Pancreas (tissue), 10 donors: ENCODE measurements around the gene DSG4. TPM values are rescaled to one million over a fixed set of nuclear protein-coding genes. Genes with fewer than 3 reads are reported as not detected.

Experiments used
- ATAC-seq, 4 donors: fragments of 200-7000 bp; cut with Tn5 transposase; one replicate each; pipeline versions ENCODE4 v1.8.0 to v1.9.1; 2020; ENCODE audit warnings: mild to moderate bottlenecking in 4 of 4, moderate library complexity in 4 of 4
- DNase-seq, 6 donors: peaks; one replicate each; pipeline ENCODE4 v3.0.0-alpha.2; 2020
- FAIRE-seq: peaks from 2 replicates; lab custom pipeline; 2012; peaks lifted over from hg19 to GRCh38; lab: Jason Lieb, UNC
- H3K27ac ChIP-seq, 4 donors: fragments of 200-600 bp; sonication (generic); 1 replicate in 3 of 4; 2 replicates in 1 of 4; pipeline versions ENCODE4 v1.5.0 to v1.8.0; 2020
- H3K27me3 ChIP-seq, 4 donors: fragments of 200-600 bp; one replicate each; pipeline ENCODE4 v1.8.0; 2021
- H3K36me3 ChIP-seq, 3 donors: fragments of 200-600 bp; sonication (generic) in 1 of 3; one replicate each; pipeline versions ENCODE4 v1.5.0 to v1.8.0; 2020 to 2021
- H3K4me1 ChIP-seq, 3 donors: fragments of 200-600 bp; one replicate each; pipeline ENCODE4 v1.8.0; 2021
- H3K4me3 ChIP-seq, 4 donors: fragments of 200-600 bp; sonication (generic) in 2 of 4; one replicate each; pipeline versions ENCODE4 v1.5.0 to v1.8.0; 2020 to 2021
- H3K9me3 ChIP-seq, 4 donors: fragments of 200-600 bp; one replicate each; pipeline ENCODE4 v1.8.0; 2021
- WGBS, 2 donors: extraction: QIAGEN DNeasy Blood & Tissue Kit; methylation state at CpG; one replicate each; pipeline ENCODE4 v1.1.7; 2013; 5-methylcytosine and 5-hydroxymethylcytosine counted together
- intact Hi-C, 3 donors: fragments of 100-400 bp; cut with DNase I; formaldehyde crosslinking; loops; one replicate each; pipeline versions ENCODE4 v1.11.1 to v1.14.2; 2022
- polyA plus RNA-seq, 2 donors: library from polyadenylated mRNA; stranded (reverse); fragments of 200-250 nt; gene quantifications; one replicate each; pipeline ENCODE4 v1.2.3, GENCODE V29; 2013
- total RNA-seq, 6 donors: library from RNA; stranded (reverse); fragmentation: NEBNext Ultra II Directional in 4 of 6; extraction: Animal tissue kit (Norgen Biotek cat#: 25700) in 4 of 6; gene quantifications; one replicate each; pipeline versions ENCODE4 v1.2.1 to v1.2.4, GENCODE V29; 2021 to 2023
- TF ChIP-seq, protein P1 (sequence below), 4 donors: fragments of 200-600 bp; sonication (generic) in 3 of 4; IDR thresholded peaks; one replicate each; pipeline versions ENCODE4 v1.5.0 to v1.8.0; 2021; ENCODE audit warnings: antibody characterized with exemption in 4 of 4
- donor health status: healthy with polysubstance abuse.
- donor health status: DM: no; HTN: no; CAD: no; lungs with moderate emphysema.
- donor health status: DM: no; HTN: no; CAD: no.
- donor health status: control.
- donor health status: control.
- donor health status: Bipolar disorder and iron deficiency.
- donor health status: DM: yes; HTN: yes; CAD: no.
- donor health status: DM: no; HTN: no; CAD: no.
- donor health status: DM: no; HTN: no; CAD: no.
- donor health status: DM: yes; HTN: yes; CAD: no.

DSG4 gene
- total and polyA plus RNA-seq, 8 donors = not detected

DNA sequence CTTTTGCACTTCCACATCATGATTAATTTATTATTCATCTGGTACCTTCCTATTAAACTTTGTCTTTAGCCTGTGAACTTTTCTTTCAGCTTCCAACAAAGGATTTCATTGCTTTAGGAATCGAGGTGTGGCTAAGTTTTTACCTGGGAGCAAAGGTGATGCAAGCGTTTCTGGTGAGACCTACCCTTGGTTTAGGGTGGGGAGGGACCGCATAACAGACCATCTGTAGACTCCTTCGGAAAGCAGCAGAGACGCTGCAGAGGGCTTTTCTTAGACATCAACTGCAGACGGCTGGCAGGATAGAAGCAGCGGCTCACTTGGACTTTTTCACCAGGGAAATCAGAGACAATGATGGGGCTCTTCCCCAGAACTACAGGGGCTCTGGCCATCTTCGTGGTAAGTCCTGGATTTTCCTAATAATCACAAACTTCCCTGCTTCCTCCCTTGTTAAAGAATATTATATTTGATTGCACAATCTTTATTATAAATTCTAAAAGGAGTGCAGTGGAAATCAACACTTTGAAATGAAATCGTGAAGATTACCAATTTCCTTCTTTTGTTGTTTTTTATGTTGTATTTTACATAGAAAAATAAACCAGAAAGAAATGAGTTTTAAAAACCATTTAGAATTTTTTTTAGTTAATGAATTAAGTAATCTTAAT, 71.1 kb downstream of the DSG4 start, which contains the start of gene DSG3:
Gene DSG3, plus strand, starts transcription at position 212 of the 662 bp plus-strand sequence. Its CDS starts 137 bp downstream, at position 349.
- Histone ChIP-seq H3K4me1 (no peaks in the 10 kb centered on the region), H3K27me3 (no peaks in the 10 kb centered on the region), H3K9me3 (no peaks in the 10 kb centered on the region), H3K27ac (no peak within 1 kb of the TSS), H3K36me3 (no peaks in the 10 kb centered on the region), H3K4me3 (no peak within 1 kb of the TSS)
- no peak for FAIRE-seq
- intact Hi-C loops = no loop called here
- ATAC-seq = no peak
- no peak for DNase-seq
- TF ChIP-seq, protein P1, sequence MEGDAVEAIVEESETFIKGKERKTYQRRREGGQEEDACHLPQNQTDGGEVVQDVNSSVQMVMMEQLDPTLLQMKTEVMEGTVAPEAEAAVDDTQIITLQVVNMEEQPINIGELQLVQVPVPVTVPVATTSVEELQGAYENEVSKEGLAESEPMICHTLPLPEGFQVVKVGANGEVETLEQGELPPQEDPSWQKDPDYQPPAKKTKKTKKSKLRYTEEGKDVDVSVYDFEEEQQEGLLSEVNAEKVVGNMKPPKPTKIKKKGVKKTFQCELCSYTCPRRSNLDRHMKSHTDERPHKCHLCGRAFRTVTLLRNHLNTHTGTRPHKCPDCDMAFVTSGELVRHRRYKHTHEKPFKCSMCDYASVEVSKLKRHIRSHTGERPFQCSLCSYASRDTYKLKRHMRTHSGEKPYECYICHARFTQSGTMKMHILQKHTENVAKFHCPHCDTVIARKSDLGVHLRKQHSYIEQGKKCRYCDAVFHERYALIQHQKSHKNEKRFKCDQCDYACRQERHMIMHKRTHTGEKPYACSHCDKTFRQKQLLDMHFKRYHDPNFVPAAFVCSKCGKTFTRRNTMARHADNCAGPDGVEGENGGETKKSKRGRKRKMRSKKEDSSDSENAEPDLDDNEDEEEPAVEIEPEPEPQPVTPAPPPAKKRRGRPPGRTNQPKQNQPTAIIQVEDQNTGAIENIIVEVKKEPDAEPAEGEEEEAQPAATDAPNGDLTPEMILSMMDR (IDR thresholded peaks at IDR 0.05) = no peak
- 52 to 63% methylated on average over 9 of the region's 9 CpGs for WGBS, 2 donors

GRCh38 chr18:31450409-31450808, 73.8 kb downstream of the DSG4 start:
- H3K4me3 ChIP-seq = no peak overlapping the region
- H3K27ac ChIP-seq = no peak overlapping the region
- FAIRE-seq = no peak
- no peak for ATAC-seq
- no peaks in the 10 kb centered on the region for H3K36me3 ChIP-seq
- intact Hi-C loops = no loop called here
- H3K27me3 ChIP-seq = no peaks in the 10 kb centered on the region
- no peak for DNase-seq
- TF ChIP-seq, protein P1 (IDR thresholded peaks at IDR 0.05) = no peak
- no peaks in the 10 kb centered on the region for H3K9me3 ChIP-seq
- no peaks in the 10 kb centered on the region for H3K4me1 ChIP-seq

- H3K27ac ChIP-seq = no peak overlapping the region
- 65 to 75% methylated on average over 1 of the region's 1 CpG for WGBS, 2 donors
- H3K9me3 ChIP-seq = no peaks in the 10 kb centered on the region
- TF ChIP-seq, protein P1 (IDR thresholded peaks at IDR 0.05) = no peak
- ATAC-seq (no peak), FAIRE-seq (no peak), DNase-seq (no peak)
- no peaks in the 10 kb centered on the region for H3K27me3 ChIP-seq
- intact Hi-C loops = no loop called here
- no peaks in the 10 kb centered on the region for H3K4me1 ChIP-seq
- H3K4me3 ChIP-seq = no peak overlapping the region
- H3K36me3 ChIP-seq = no peaks in the 10 kb centered on the region
Measured at GRCh38 chr18:31451625-31452024, 75.0 kb downstream of the DSG4 start.

DNA sequence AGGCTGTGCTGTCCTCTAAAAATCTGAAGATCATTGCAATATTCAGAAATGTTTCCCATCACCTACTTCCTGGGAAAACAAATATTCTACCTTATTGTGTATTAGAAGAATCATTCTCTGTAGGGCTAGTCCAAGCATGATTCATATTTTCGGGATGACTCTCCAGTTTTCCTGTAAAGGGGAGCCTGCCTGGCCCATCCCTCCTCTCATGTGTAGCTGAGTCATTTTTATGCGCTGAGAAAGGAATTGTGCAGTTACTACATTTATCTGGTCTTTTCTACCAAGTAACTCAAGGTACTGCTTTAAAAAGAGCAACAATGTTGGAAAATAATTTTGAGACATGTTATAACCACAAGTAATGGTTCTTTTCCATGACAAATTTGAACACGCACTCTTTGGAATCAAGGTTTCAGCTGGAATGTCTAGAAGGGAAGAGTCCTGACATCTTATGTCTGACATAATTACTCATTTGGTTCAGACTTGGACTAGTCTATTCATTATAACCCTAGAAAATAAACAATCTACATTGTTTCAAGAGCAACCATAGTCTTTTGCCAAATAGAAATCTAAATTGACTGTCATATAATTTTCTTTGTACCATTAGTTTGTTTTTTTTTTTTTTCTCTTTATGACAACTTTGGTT, 77.6 kb downstream of the DSG4 start:
- Histone ChIP-seq H3K27ac (no peak overlapping the region), H3K27me3 (no peaks in the 10 kb centered on the region), H3K4me1 (no peaks in the 10 kb centered on the region), H3K9me3 (no peaks in the 10 kb centered on the region), H3K4me3 (no peak overlapping the region), H3K36me3 (no peaks in the 10 kb centered on the region)
- TF ChIP-seq, protein P1 (IDR thresholded peaks at IDR 0.05) = no peak
- FAIRE-seq = no peak
- WGBS, 2 donors = 56 to 86% methylated on average over 3 of the region's 3 CpGs
- ATAC-seq = no peak
- intact Hi-C loops = no loop called here
- no peak for DNase-seq

Other genes with a start within 250 kb of the DSG4 start
- not detected for gene DSC1, start 213.9 kb upstream of the DSG4 start, total RNA-seq
- not detected for gene DSC1, start 213.9 kb upstream of the DSG4 start, polyA plus RNA-seq
- gene DSG1, start 58.6 kb upstream of the DSG4 start, total RNA-seq = not detected
- gene DSG1, start 58.6 kb upstream of the DSG4 start, polyA plus RNA-seq = under 1 TPM in 1 of 2 donors, not detected in 1; 0.05 TPM
- not detected for gene DSG3, start 71.0 kb downstream of the DSG4 start, total RNA-seq
- gene DSG3, start 71.0 kb downstream of the DSG4 start, polyA plus RNA-seq = under 1 TPM in 1 of 2 donors, not detected in 1; 0.02 TPM
- gene DSG2, start 121.4 kb downstream of the DSG4 start, total RNA-seq = 10 to 100 TPM; 23.2 to 62.1 (median 26.5) TPM
- 10 to 100 TPM in 1 of 2 donors, 1 to 10 TPM in 1; 7.6 to 15.8 TPM for gene DSG2, start 121.4 kb downstream of the DSG4 start, polyA plus RNA-seq
- gene TTR, start 215.1 kb downstream of the DSG4 start, total RNA-seq = 100 to 1,000 TPM; 133 to 951 (median 228) TPM
- 1,000 to 10,000 TPM; 1,639 to 9,933 TPM for gene TTR, start 215.1 kb downstream of the DSG4 start, polyA plus RNA-seq